B cell (primary cell): ENCODE data around the gene SFR1. TPM values are rescaled to one million over a fixed set of nuclear protein-coding genes. Genes with fewer than 3 reads are reported as not detected.

Experiments used
- polyA plus RNA-seq: library from polyadenylated mRNA; depleted of rRNA; stranded (reverse); fragments of >200 nt; gene quantifications from 2 replicates; pipeline ENCODE4 v1.2.3, GENCODE V29; 2012
- total RNA-seq, 2 donors: library from RNA; stranded (reverse); fragments of 120-200 nt in 1 of 2; gene quantifications; 1 replicate in 1 of 2; 2 replicates in 1 of 2; pipeline versions ENCODE4 v1.2.3 to v1.2.4, GENCODE V29; 2013 to 2022

The SFR1 gene
- total and polyA plus RNA-seq, 2 donors (not counting 1 experiment from before 2014, with no cell fraction given), result 6.2 to 15.3 TPM

Other genes starting within 250 kb of the SFR1 start
- gene STN1, start 204.0 kb upstream of the SFR1 start, total RNA-seq, result 16.3 and 16.8 TPM in 2 replicates
- 18.4 and 24.5 TPM in 2 replicates for gene STN1, start 204.0 kb upstream of the SFR1 start, polyA plus RNA-seq
- gene SLK, start 155.0 kb upstream of the SFR1 start, total RNA-seq, result 22.6 and 24.5 TPM in 2 replicates
- gene SLK, start 155.0 kb upstream of the SFR1 start, polyA plus RNA-seq, result 2.9 and 4.9 TPM in 2 replicates
- not detected in 2 replicates for gene COL17A1, start 36.3 kb upstream of the SFR1 start, total RNA-seq
- not detected in 2 replicates for gene COL17A1, start 36.3 kb upstream of the SFR1 start, polyA plus RNA-seq
- 0.12 TPM in 1 of 2 replicates, not detected in the other for gene CFAP43, start 110.2 kb downstream of the SFR1 start, total RNA-seq
- gene CFAP43, start 110.2 kb downstream of the SFR1 start, polyA plus RNA-seq, result not detected in 2 replicates
- gene GSTO1, start 132.7 kb downstream of the SFR1 start, total RNA-seq, result 36.4 and 37.7 TPM in 2 replicates
- gene GSTO1, start 132.7 kb downstream of the SFR1 start, polyA plus RNA-seq, result 29.1 and 30.1 TPM in 2 replicates
- gene GSTO2, start 147.0 kb downstream of the SFR1 start, total RNA-seq, result 0.89 and 1.4 TPM in 2 replicates
- gene GSTO2, start 147.0 kb downstream of the SFR1 start, polyA plus RNA-seq, result 0.16 and 1.2 TPM in 2 replicates
- gene ITPRIP, start 216.3 kb downstream of the SFR1 start, total RNA-seq, result 21.3 and 22.5 TPM in 2 replicates
- 22.7 and 28.5 TPM in 2 replicates for gene ITPRIP, start 216.3 kb downstream of the SFR1 start, polyA plus RNA-seq
- not detected in 2 replicates for gene CFAP58, start 231.7 kb downstream of the SFR1 start, total RNA-seq
- not detected in 2 replicates for gene CFAP58, start 231.7 kb downstream of the SFR1 start, polyA plus RNA-seq